Osteocyte (in vitro differentiated cells): ENCODE results near the gene SLC22A5. TPM values are rescaled to one million over a fixed set of nuclear protein-coding genes. Genes with fewer than 3 reads are reported as not detected.

ENCODE experiments used
- DNase-seq: peaks from one replicate; pipeline ENCODE4 v3.0.0; 2021; ENCODE audit warnings: mixed read lengths; ENCODE audit not compliant: unreplicated experiment; ENCODE audit errors: extremely low spot score
- H3K27ac Mint-ChIP-seq: one replicate; pipeline ENCODE4 v1.8.0; 2021; ENCODE audit warnings: mild to moderate bottlenecking, mixed read lengths; ENCODE audit not compliant: unreplicated experiment
- H3K27me3 Mint-ChIP-seq: one replicate; pipeline ENCODE4 v1.8.0; 2021; ENCODE audit warnings: mixed read lengths; ENCODE audit not compliant: unreplicated experiment
- H3K36me3 Mint-ChIP-seq: one replicate; pipeline ENCODE4 v1.8.0; 2021; ENCODE audit warnings: mixed read lengths; ENCODE audit not compliant: unreplicated experiment
- H3K4me1 Mint-ChIP-seq: one replicate; pipeline ENCODE4 v1.8.0; 2021; ENCODE audit warnings: mixed read lengths; ENCODE audit not compliant: unreplicated experiment
- H3K4me3 Mint-ChIP-seq: one replicate; pipeline ENCODE4 v1.8.0; 2021; ENCODE audit warnings: mild to moderate bottlenecking, moderate library complexity, mixed read lengths; ENCODE audit not compliant: unreplicated experiment
- H3K9me3 Mint-ChIP-seq: one replicate; pipeline ENCODE4 v1.8.0; 2021; ENCODE audit warnings: mixed read lengths; ENCODE audit not compliant: unreplicated experiment
- CTCF ChIP-seq: fragments of 200-600 bp; sonication (generic); IDR thresholded peaks from 2 replicates; pipeline ENCODE4 v1.5.0; 2021; ENCODE audit warnings: antibody characterized with exemption, mild to moderate bottlenecking, moderate library complexity
- total RNA-seq: library from RNA; stranded (reverse); gene quantifications from 2 replicates; pipeline ENCODE4 v1.2.1, GENCODE V29; 2021

Gene SLC22A5
- total RNA-seq, 1 donor from 2014 or later: 6.7 TPM

GRCh38 chr5:132433141-132433540, 63.6 kb downstream of the SLC22A5 start:
- no peaks in the 10 kb centered on the region for H3K27me3 Mint-ChIP-seq
- H3K9me3 Mint-ChIP-seq: no peaks in the 10 kb centered on the region
- peaks cover 65% of the 10 kb centered on the region for H3K4me1 Mint-ChIP-seq

GRCh38 chr5:132434416-132435286, 65.1 kb downstream of the SLC22A5 start:
- Mint-ChIP-seq H3K27ac (peak overlapping the region; percentile 70), H3K9me3 (no peaks in the 10 kb centered on the region), H3K27me3 (no peaks in the 10 kb centered on the region), H3K36me3 (peaks cover 11% of the 10 kb centered on the region), H3K4me3 (no peak overlapping the region), H3K4me1 (peaks cover 63% of the 10 kb centered on the region)
- DNase-seq: no peak
- no peak for TF ChIP-seq CTCF

More at GRCh38 chr5:132433141-132433540, 63.6 kb downstream of the SLC22A5 start:
- TF ChIP-seq CTCF: no peak
- H3K36me3 Mint-ChIP-seq: peaks cover 11% of the 10 kb centered on the region
- H3K4me3 Mint-ChIP-seq: no peak overlapping the region
- H3K27ac Mint-ChIP-seq: peak overlapping the region; percentile 24
- DNase-seq: no peak

- Mint-ChIP-seq H3K9me3 (no peaks in the 10 kb centered on the region), H3K4me3 (no peak overlapping the region), H3K27me3 (no peaks in the 10 kb centered on the region), H3K36me3 (peaks cover 11% of the 10 kb centered on the region), H3K27ac (peak overlapping the region; percentile 63), H3K4me1 (peaks cover 69% of the 10 kb centered on the region)
- no peak for DNase-seq
- TF ChIP-seq CTCF: no peak
These were observed 65.9 kb downstream of the SLC22A5 start for GRCh38 chr5:132435447-132435846.

- Mint-ChIP-seq H3K4me3 (no peak overlapping the region), H3K36me3 (peaks cover 7% of the 10 kb centered on the region), H3K9me3 (no peaks in the 10 kb centered on the region), H3K27ac (peak overlapping the region; percentile 57), H3K4me1 (peaks cover 69% of the 10 kb centered on the region), H3K27me3 (no peaks in the 10 kb centered on the region)
- no peak for TF ChIP-seq CTCF
- no peak for DNase-seq
These were observed 66.4 kb downstream of the SLC22A5 start for GRCh38 chr5:132435886-132436285.

- no peak for TF ChIP-seq CTCF
- Mint-ChIP-seq H3K27ac (peak overlapping the region; percentile 90), H3K4me1 (peaks cover 69% of the 10 kb centered on the region), H3K27me3 (no peaks in the 10 kb centered on the region), H3K9me3 (no peaks in the 10 kb centered on the region), H3K36me3 (peaks cover 6% of the 10 kb centered on the region), H3K4me3 (no peak overlapping the region)
- no peak for DNase-seq
These were observed 67.4 kb downstream of the SLC22A5 start for GRCh38 chr5:132436936-132437335.
